ENCODE results near the gene CCR5.
A peak's percentile ranks its signal among the peaks of the same experiment; 100 is the strongest.

The CCR5 gene

GRCh38 chr3:46359733-46360493, 10.8 kb upstream of the CCR5 start:
- no peak for DNase-seq (ENCODE audit: low read depth in 2 of 2)

GRCh38 chr3:46360907-46361306, 9.8 kb upstream of the CCR5 start:
- DNase-seq (ENCODE audit: low read depth in 2 of 2): no peak

GRCh38 chr3:46361408-46362283, 9.1 kb upstream of the CCR5 start:
- no peak for DNase-seq (ENCODE audit: low read depth in 2 of 2)

GRCh38 chr3:46365041-46365440, 5.7 kb upstream of the CCR5 start:
- DNase-seq (ENCODE audit: low read depth in 2 of 2): no peak

GRCh38 chr3:46365737-46366524, 4.8 kb upstream of the CCR5 start:
- DNase-seq (ENCODE audit: low read depth in 2 of 2): no peak

- no peak for DNase-seq (ENCODE audit: low read depth in 2 of 2)
Observed at GRCh38 chr3:46367811-46368210, 2.9 kb upstream of the CCR5 start.

- DNase-seq (ENCODE audit: low read depth in 2 of 2): peak in 1 of 2 donors; percentile 35
Observed at GRCh38 chr3:46368569-46368968, 2.2 kb upstream of the CCR5 start.

GRCh38 chr3:46369151-46369550, 1.6 kb upstream of the CCR5 start:
- no peak for DNase-seq (ENCODE audit: low read depth in 2 of 2)

- no peak for DNase-seq (ENCODE audit: low read depth in 2 of 2)
Observed at GRCh38 chr3:46369675-46370132, 1.0 kb upstream of the CCR5 start.

GRCh38 chr3:46371519-46372340, 984 bp downstream of the CCR5 start:
- DNase-seq (ENCODE audit: low read depth in 2 of 2): no peak

- DNase-seq (ENCODE audit: low read depth in 2 of 2): no peak
Observed at GRCh38 chr3:46372492-46373359, 2.0 kb downstream of the CCR5 start.

GRCh38 chr3:46374755-46375154, 4.0 kb downstream of the CCR5 start:
- DNase-seq (ENCODE audit: low read depth in 2 of 2): no peak

GRCh38 chr3:46375218-46375617, 4.5 kb downstream of the CCR5 start:
- DNase-seq (ENCODE audit: low read depth in 2 of 2): no peak

- no peak for DNase-seq (ENCODE audit: low read depth in 2 of 2)
Observed at GRCh38 chr3:46375814-46376213, 5.1 kb downstream of the CCR5 start.

- peak; percentile 50 to 61 for DNase-seq (ENCODE audit: low read depth in 2 of 2)
Observed at GRCh38 chr3:46378426-46378942, 7.7 kb downstream of the CCR5 start.

GRCh38 chr3:46380471-46381221, 9.9 kb downstream of the CCR5 start:
- DNase-seq (ENCODE audit: low read depth in 2 of 2): no peak

- DNase-seq (ENCODE audit: low read depth in 2 of 2): no peak
Observed at GRCh38 chr3:46381625-46382024, 10.9 kb downstream of the CCR5 start.

- DNase-seq (ENCODE audit: low read depth in 2 of 2): no peak
Observed at GRCh38 chr3:46383211-46383950, 12.6 kb downstream of the CCR5 start.

- DNase-seq (ENCODE audit: low read depth in 2 of 2): no peak
Observed at GRCh38 chr3:46383951-46384330, 13.2 kb downstream of the CCR5 start.

Measured in activated CD4-positive, alpha-beta T cell treated with anti-CD3 and anti-CD28 coated beads for 24 hours (primary cell).